SK-N-SH (cell line): ENCODE measurements around the gene ATP5MG. TPM values are rescaled to one million over a fixed set of nuclear protein-coding genes. Genes with fewer than 3 reads are reported as not detected.

ENCODE experiments used
- CTCF ChIA-PET: fragments of 300-600, 350-600 bp; formaldehyde crosslinking; extraction: SDS; loops from one replicate; lab custom pipeline; 2021; lab: Yijun Ruan, JAX
- POLR2A ChIA-PET: fragments of 350-600 bp; sonication (Branson Sonifier 250); formaldehyde crosslinking; extraction: SDS; loops from one replicate; lab custom pipeline; 2020; ENCODE audit warnings: antibody characterized with exemption, inconsistent platforms; lab: Yijun Ruan, JAX
- DNase-seq: peaks from one replicate; pipeline ENCODE4 v3.0.0; 2012
- H2AFZ ChIP-seq: fragments of 200-600 bp; sonication (generic); 2 replicates; pipeline ENCODE4 v1.8.1; 2016; ENCODE audit warnings: antibody characterized with exemption, mild to moderate bottlenecking, low read depth
- H3F3A ChIP-seq: fragments of 200-600 bp; sonication (generic); replicated peaks from 2 replicates; pipeline ENCODE3; 2016; ENCODE audit warnings: antibody characterized with exemption, mild to moderate bottlenecking; ENCODE audit not compliant: insufficient read depth
- H3K27ac ChIP-seq, 2 experiments: fragments of 200-500 bp in 1 of 2; fragments of 200-600 bp in 1 of 2; sonication (Bioruptor generic) in 1 of 2; sonication (generic), shearing (Covaris generic) in 1 of 2; 2 replicates each; pipeline versions ENCODE4 v1.5.1 to v1.6.1; 2014 to 2016; ENCODE audit warnings: low read depth in 2 of 2, inconsistent platforms in 1 of 2, low read length in 1 of 2, mild to moderate bottlenecking in 1 of 2, mixed read lengths in 1 of 2
- H3K27me3 ChIP-seq: fragments of 200-600 bp; sonication (generic), shearing (Covaris generic); 2 replicates; pipeline ENCODE4 v1.6.1; 2016; ENCODE audit warnings: mixed run types; ENCODE audit not compliant: insufficient read depth
- H3K36me3 ChIP-seq, 2 experiments: fragments of 200-500 bp in 1 of 2; fragments of 200-600 bp in 1 of 2; sonication (Bioruptor generic) in 1 of 2; sonication (generic) in 1 of 2; replicated peaks in 1 of 2; 2 replicates each; pipeline versions ENCODE3 to v1.5.1; 2014 to 2016; ENCODE audit warnings: low read length in 1 of 2, mild to moderate bottlenecking in 1 of 2; ENCODE audit not compliant: insufficient read depth in 2 of 2, control insufficient read depth in 1 of 2
- H3K4me1 ChIP-seq, 2 experiments: fragments of 200-500 bp in 1 of 2; fragments of 200-600 bp in 1 of 2; sonication (Bioruptor generic) in 1 of 2; sonication (generic), shearing (Covaris generic) in 1 of 2; 2 replicates each; pipeline versions ENCODE4 v1.5.1 to v1.6.1; 2014 to 2016; ENCODE audit warnings: low read depth in 1 of 2, low read length in 1 of 2, mixed run types in 1 of 2; ENCODE audit not compliant: insufficient read depth in 2 of 2, control insufficient read depth in 1 of 2
- H3K4me2 ChIP-seq: fragments of 200-600 bp; sonication (generic), shearing (Covaris generic); 2 replicates; pipeline ENCODE4 v1.6.1; 2017; ENCODE audit warnings: mixed run types
- H3K4me3 ChIP-seq, 2 experiments: fragments of 200-500 bp in 1 of 2; fragments of 200-600 bp in 1 of 2; sonication (Bioruptor generic) in 1 of 2; sonication (generic), shearing (Covaris generic) in 1 of 2; 2 replicates each; pipeline versions ENCODE4 v1.5.1 to v1.8.1; 2014 to 2016; ENCODE audit warnings: low read depth in 2 of 2, inconsistent platforms in 1 of 2, low read length in 1 of 2, mild to moderate bottlenecking in 1 of 2, mixed read lengths in 1 of 2, moderate library complexity in 1 of 2
- H3K79me2 ChIP-seq: fragments of 200-600 bp; sonication (generic); 2 replicates; pipeline ENCODE4 v1.8.1; 2017; ENCODE audit warnings: mild to moderate bottlenecking; ENCODE audit not compliant: insufficient read depth
- H3K9ac ChIP-seq: fragments of 200-600 bp; sonication (generic); 2 replicates; pipeline ENCODE4 v1.6.1; 2017; ENCODE audit warnings: mixed run types
- H3K9me2 ChIP-seq: fragments of 200-600 bp; sonication (generic); 2 replicates; pipeline ENCODE4 v1.6.1; 2017; ENCODE audit warnings: mixed run types
- H3K9me3 ChIP-seq: fragments of 200-600 bp; sonication (generic); 2 replicates; pipeline ENCODE4 v1.6.1; 2017; ENCODE audit warnings: mixed run types, mild to moderate bottlenecking, moderate library complexity
- H4K20me1 ChIP-seq: fragments of 200-600 bp; sonication (generic); 2 replicates; pipeline ENCODE4 v1.6.1; 2017; ENCODE audit warnings: mild to moderate bottlenecking, mixed run types; ENCODE audit not compliant: insufficient read depth
- CHD2 ChIP-seq: fragments of 150-350 bp; IDR thresholded peaks from 2 replicates; pipeline ENCODE4 v1.6.1; 2018; ENCODE audit warnings: low read length; ENCODE audit not compliant: partially characterized antibody
- FOXM1 ChIP-seq: IDR thresholded peaks from 2 replicates; pipeline ENCODE4 v1.4.0; 2012; ENCODE audit warnings: low read depth, mild to moderate bottlenecking
- GATA2 ChIP-seq: sonication (generic); formaldehyde crosslinking; IDR thresholded peaks from 2 replicates; pipeline ENCODE4 v1.5.0; 2020; ENCODE audit warnings: mild to moderate bottlenecking, missing genetic modification reagents
- JUND ChIP-seq: IDR thresholded peaks from 2 replicates; pipeline ENCODE4 v1.4.0; 2012
- MEF2A ChIP-seq: IDR thresholded peaks from 2 replicates; pipeline ENCODE4 v1.4.0; 2012; ENCODE audit warnings: low read depth, borderline replicate concordance
- MXI1 ChIP-seq: IDR thresholded peaks from 2 replicates; pipeline ENCODE4 v1.6.1; 2012; ENCODE audit warnings: mild to moderate bottlenecking, low read depth, low read length, improper control_type of control experiment
- NFIC ChIP-seq: IDR thresholded peaks from 2 replicates; pipeline ENCODE4 v1.4.0; 2012; ENCODE audit warnings: borderline replicate concordance
- POLR2AphosphoS5 ChIP-seq: IDR thresholded peaks from 2 replicates; pipeline ENCODE4 v1.6.1; 2012; ENCODE audit warnings: low read depth, low read length
- RAD21 ChIP-seq: IDR thresholded peaks from 2 replicates; pipeline ENCODE4 v1.6.1; 2012; ENCODE audit warnings: mild to moderate bottlenecking, low read length
- SMC3 ChIP-seq: IDR thresholded peaks from 2 replicates; pipeline ENCODE4 v1.6.1; 2012; ENCODE audit warnings: low read depth, low read length, improper control_type of control experiment
- TAF1 ChIP-seq: IDR thresholded peaks from 2 replicates; pipeline ENCODE4 v1.6.1; 2012; ENCODE audit warnings: low read depth, mild to moderate bottlenecking, low read length, moderate library complexity, borderline replicate concordance
- TCF12 ChIP-seq: IDR thresholded peaks from 2 replicates; pipeline ENCODE4 v1.4.0; 2012
- TEAD4 ChIP-seq: IDR thresholded peaks from 2 replicates; pipeline ENCODE4 v1.4.0; 2012; ENCODE audit warnings: mild to moderate bottlenecking, borderline replicate concordance; ENCODE audit not compliant: insufficient read depth
- WGBS: methylation state at CpG from one replicate; pipeline ENCODE4 v1.1.6; 2017; ENCODE audit warnings: low lambda C conversion rate; 5-methylcytosine and 5-hydroxymethylcytosine counted together
- polyA plus RNA-seq, 3 experiments: library from polyadenylated mRNA; depleted of rRNA; stranded (reverse); fragments of >200 nt; gene quantifications; 2 replicates each; pipeline ENCODE4 v1.2.3, GENCODE V29; 2012
- TF ChIP-seq, protein P1 (sequence below): fragments of 150-350 bp; IDR thresholded peaks from 2 replicates; pipeline ENCODE4 v1.6.1; 2016; ENCODE audit warnings: mild to moderate bottlenecking, low read depth, low read length
- TF ChIP-seq, protein P2 (sequence below): IDR thresholded peaks from 2 replicates; pipeline ENCODE4 v1.4.0; 2012; ENCODE audit warnings: low read depth, borderline replicate concordance
- TF ChIP-seq, protein P3 (sequence below): IDR thresholded peaks from 2 replicates; pipeline ENCODE4 v1.4.0; 2012; ENCODE audit warnings: low read depth

Gene ATP5MG
- polyA plus RNA-seq, 1 of the 3 experiments (the other 2 are of a cell fraction) = 140 TPM

DNA sequence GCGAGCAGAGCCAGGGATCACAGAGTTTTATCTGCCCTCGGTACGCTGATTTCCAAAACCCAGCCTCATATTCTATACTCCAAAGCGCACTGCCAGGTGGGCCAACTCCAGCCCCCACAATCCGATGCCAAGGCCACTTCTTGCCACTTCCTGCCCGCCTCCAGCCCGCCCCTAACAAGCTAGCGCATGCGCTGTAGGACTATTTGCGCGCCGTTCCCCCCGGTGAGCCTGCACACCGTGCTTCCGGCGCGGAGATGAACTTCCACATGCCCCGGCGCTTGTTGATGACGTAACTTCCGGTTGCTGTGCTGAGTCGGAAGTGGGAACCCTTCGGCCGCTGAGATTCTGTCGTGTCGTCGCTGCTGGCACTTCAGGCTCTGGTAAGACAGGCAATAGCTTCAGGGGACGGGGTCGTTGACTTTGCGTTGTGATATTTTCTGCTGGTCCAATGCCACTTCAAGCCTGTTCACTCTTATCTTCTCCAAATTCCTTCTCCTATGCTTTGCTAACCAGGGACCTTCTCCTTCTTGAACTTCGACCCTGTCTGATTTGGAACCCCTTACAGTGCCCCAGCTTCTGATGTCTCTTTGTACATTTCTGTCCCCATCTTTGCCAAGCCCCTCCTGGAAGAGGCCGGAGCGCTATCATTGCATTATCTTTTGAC is 42.0 kb upstream of the ATP5MG start, which contains the start of gene UBE4A (continued):
- TF ChIP-seq MXI1 (peak; percentile 68; the same call in 1 of the 2 replicates), NFIC (no peak), GATA2 (CRISPR knock-in tag) (no peak), SMC3 (no peak), TAF1 (peak; percentile 74), MEF2A (no peak), TEAD4 (no peak), CHD2 (peak; percentile 78), TCF12 (no peak), JUND (no peak), RAD21 (no peak), POLR2AphosphoS5 (peak; percentile 91)
- TF ChIP-seq, protein P1, sequence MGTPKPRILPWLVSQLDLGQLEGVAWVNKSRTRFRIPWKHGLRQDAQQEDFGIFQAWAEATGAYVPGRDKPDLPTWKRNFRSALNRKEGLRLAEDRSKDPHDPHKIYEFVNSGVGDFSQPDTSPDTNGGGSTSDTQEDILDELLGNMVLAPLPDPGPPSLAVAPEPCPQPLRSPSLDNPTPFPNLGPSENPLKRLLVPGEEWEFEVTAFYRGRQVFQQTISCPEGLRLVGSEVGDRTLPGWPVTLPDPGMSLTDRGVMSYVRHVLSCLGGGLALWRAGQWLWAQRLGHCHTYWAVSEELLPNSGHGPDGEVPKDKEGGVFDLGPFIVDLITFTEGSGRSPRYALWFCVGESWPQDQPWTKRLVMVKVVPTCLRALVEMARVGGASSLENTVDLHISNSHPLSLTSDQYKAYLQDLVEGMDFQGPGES = no peak
- TF ChIP-seq, protein P2, sequence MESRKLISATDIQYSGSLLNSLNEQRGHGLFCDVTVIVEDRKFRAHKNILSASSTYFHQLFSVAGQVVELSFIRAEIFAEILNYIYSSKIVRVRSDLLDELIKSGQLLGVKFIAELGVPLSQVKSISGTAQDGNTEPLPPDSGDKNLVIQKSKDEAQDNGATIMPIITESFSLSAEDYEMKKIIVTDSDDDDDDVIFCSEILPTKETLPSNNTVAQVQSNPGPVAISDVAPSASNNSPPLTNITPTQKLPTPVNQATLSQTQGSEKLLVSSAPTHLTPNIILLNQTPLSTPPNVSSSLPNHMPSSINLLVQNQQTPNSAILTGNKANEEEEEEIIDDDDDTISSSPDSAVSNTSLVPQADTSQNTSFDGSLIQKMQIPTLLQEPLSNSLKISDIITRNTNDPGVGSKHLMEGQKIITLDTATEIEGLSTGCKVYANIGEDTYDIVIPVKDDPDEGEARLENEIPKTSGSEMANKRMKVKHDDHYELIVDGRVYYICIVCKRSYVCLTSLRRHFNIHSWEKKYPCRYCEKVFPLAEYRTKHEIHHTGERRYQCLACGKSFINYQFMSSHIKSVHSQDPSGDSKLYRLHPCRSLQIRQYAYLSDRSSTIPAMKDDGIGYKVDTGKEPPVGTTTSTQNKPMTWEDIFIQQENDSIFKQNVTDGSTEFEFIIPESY = no peak

DNA sequence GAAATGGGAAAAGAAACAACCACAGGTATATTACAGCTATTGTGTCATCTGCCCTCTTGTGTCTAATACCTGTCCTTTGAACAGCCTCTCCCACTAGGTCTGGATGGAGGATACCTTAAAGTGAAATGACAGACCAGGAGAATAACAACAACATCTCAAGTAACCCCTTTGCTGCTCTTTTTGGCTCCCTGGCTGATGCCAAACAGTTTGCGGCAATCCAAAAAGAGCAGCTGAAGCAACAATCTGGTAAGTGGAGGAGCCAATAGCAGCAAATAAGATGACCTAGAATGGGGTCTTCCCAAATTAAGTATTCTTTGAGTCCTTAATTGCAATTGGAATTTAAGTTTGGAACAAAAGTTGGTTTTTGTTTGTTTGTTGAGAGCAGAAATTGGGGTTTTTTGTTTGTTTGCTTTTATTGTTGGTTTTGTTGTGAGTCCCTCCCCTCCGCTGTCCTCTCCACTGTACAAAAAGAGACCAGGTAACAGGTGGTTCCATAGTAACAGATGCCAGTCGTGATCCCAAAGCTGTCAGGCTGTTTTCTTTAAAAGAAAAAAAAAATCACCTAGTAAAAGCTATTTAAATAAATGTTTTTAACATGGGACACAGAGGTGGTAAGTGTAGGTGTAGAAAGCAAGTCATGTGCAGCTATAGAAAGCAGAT is 36.3 kb upstream of the ATP5MG start:
- H3K4me3 ChIP-seq = no peak overlapping the region
- no peak for DNase-seq
- no peaks in the 10 kb centered on the region; the same call in 1 of the 2 replicates for H4K20me1 ChIP-seq
- peaks cover 3% of the 10 kb centered on the region for H3F3A ChIP-seq
- WGBS = 89% methylated on average over 3 of the region's 3 CpGs
- no peak overlapping the region for H3K27ac ChIP-seq
- H3K36me3 ChIP-seq = peaks cover 42% of the 10 kb centered on the region in 2 experiments
- peaks cover 45% of the 10 kb centered on the region for H3K79me2 ChIP-seq
- no peak for TF ChIP-seq FOXM1
- TF ChIP-seq POLR2AphosphoS5 = no peak
- no peak for TF ChIP-seq CHD2
- no peak for TF ChIP-seq TAF1
- TF ChIP-seq, protein P3, sequence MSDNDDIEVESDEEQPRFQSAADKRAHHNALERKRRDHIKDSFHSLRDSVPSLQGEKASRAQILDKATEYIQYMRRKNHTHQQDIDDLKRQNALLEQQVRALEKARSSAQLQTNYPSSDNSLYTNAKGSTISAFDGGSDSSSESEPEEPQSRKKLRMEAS = no peak
- TF ChIP-seq, all 33 proteins: peak for 0
- ChIA-PET CTCF (no interaction called here), POLR2A (interaction anchor here (0.7 kb wide), 1 partner anchor 783 kb away, joined by 3 read pairs; no protein-coding TSS in a partner anchor)
- Histone ChIP-seq H3K4me1 (peaks cover 0 to 5% of the 10 kb centered on the region in 2 experiments; a peak in 2 of 4 replicates), H3K4me2 (no peak overlapping the region), H3K27me3 (no peaks in the 10 kb centered on the region), H3K9me3 (no peaks in the 10 kb centered on the region), H3K9ac (no peak overlapping the region), H3K9me2 (no peaks in the 10 kb centered on the region), H2AFZ (no peak overlapping the region)
